BJ (cell line): Measurements from ENCODE around the gene UPK3BL1. TPM values are rescaled to one million over a fixed set of nuclear protein-coding genes. Genes with fewer than 3 reads are reported as not detected.
A peak's percentile ranks its signal among the peaks of the same experiment; 100 is the strongest.
"Not testable (repeated sequence)": the region's sequence is repeated elsewhere in the genome, so short reads cannot be mapped to it uniquely, and the experiment has no call there.

Experiments
- CTCF ChIA-PET: fragments of 350-600 bp; formaldehyde crosslinking; extraction: SDS; loops from one replicate; lab custom pipeline; 2021; ENCODE audit warnings: antibody characterized with exemption, inconsistent platforms; lab: Yijun Ruan, JAX
- POLR2A ChIA-PET: fragments of 300-600 bp; sonication (Branson Sonifier 250); formaldehyde crosslinking; extraction: SDS; loops from one replicate; lab custom pipeline; 2021; ENCODE audit warnings: antibody characterized with exemption; lab: Charles Lee
- DNase-seq: peaks from one replicate; pipeline ENCODE4 v3.0.0-alpha.2; 2011; ENCODE audit warnings: low read depth
- H3K27me3 ChIP-seq: 2 replicates; pipeline ENCODE4 v1.6.0; 2011; ENCODE audit warnings: low read length; ENCODE audit not compliant: control insufficient read depth, insufficient read depth
- H3K36me3 ChIP-seq: 2 replicates; pipeline ENCODE4 v1.5.1; 2011; ENCODE audit warnings: low read length; ENCODE audit not compliant: control insufficient read depth, insufficient read depth
- H3K4me3 ChIP-seq: 2 replicates; pipeline ENCODE4 v1.5.1; 2011; ENCODE audit warnings: low read depth, mild to moderate bottlenecking, control low read depth, low read length
- polyA plus RNA-seq: library from polyadenylated mRNA; depleted of rRNA; stranded (reverse); fragments of >200 nt; gene quantifications from 2 replicates; pipeline ENCODE4 v1.2.3, GENCODE V29; 2011

UPK3BL1 gene
- polyA plus RNA-seq, 1 experiment, result 58.9 TPM

DNA sequence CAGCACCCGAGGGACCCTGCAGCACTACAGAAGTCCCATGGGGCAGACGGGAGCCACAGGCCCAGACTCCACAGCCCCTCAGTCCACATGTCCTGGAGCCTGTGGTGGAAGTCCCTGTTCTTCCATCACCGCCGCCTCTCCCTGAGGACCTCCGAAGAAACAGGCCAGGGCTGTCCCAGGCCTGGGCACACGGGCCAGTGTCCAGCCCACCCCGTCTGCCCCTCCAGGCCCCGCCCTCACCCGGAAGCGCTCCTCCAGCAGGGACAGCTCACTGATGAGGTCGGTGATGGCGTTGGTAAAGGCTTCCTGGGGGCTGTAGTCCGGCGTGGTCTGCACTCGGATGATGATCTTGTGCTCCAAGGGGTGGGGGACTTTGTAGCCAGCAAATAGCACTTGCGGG, 24.3 kb upstream of the UPK3BL1 start:
- DNase-seq, POLR2A ChIA-PET, H3K36me3 ChIP-seq, CTCF ChIA-PET, H3K4me3 ChIP-seq, H3K27me3 ChIP-seq: not testable (repeated sequence)

GRCh38 chr7:102664765-102665164, 22.2 kb upstream of the UPK3BL1 start:
- DNase-seq, H3K4me3 ChIP-seq, H3K36me3 ChIP-seq, H3K27me3 ChIP-seq, CTCF ChIA-PET, POLR2A ChIA-PET: not testable (repeated sequence)

GRCh38 chr7:102649924-102650323, 7.3 kb upstream of the UPK3BL1 start, which contains the start of gene SPDYE2B:
Gene SPDYE2B, plus strand, starts transcription at chr7:102650319. Its CDS starts 2,030 bp downstream, at chr7:102652349.
- H3K36me3 ChIP-seq, CTCF ChIA-PET, POLR2A ChIA-PET, DNase-seq, H3K4me3 ChIP-seq, H3K27me3 ChIP-seq: not testable (repeated sequence)

- H3K36me3 ChIP-seq, H3K27me3 ChIP-seq, DNase-seq, POLR2A ChIA-PET, H3K4me3 ChIP-seq, CTCF ChIA-PET: not testable (repeated sequence)
These were observed 5.2 kb upstream of the UPK3BL1 start for GRCh38 chr7:102647813-102648212.

DNA sequence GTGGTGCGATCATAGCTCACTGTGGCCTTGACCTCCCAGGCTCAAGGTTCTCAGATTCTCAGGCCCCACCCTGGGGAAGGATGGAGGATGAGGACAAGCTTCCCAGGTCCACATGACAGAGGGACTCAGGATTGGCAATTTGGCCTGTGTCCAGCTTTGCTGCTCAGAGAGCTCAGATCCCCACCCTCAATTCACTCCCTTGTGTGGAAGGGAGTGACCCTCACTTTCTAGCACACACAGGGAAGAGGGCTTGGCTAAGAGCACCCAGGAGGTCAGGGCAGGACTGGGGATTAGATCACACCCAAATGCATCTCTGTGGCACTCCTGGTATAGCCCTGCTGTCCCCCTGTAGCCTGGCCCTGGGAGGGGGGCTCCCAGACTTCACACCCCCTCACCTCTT, 813 bp upstream of the UPK3BL1 start:
- H3K36me3 ChIP-seq, POLR2A ChIA-PET, H3K27me3 ChIP-seq, H3K4me3 ChIP-seq, CTCF ChIA-PET, DNase-seq: not testable (repeated sequence)

DNA sequence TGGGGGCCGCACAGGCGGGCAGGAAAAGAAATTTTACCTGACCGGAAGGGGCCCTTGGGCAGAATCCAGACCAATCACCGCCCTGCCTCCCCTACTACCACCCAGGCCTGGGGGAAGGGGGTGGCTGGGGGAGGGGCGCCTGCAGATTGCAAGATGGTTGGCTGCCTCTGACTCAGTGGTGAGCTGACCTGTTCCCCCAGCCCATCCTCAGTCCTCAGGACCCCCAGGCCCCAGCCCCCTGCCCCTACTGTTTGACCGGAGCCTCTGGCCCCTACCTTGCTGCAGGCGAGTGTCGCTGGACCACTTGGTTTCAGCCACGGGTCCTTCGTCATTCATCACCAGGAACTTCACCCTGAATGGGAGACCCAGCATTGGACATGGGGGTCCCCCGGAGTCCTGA, 3.7 kb downstream of the UPK3BL1 start:
- CTCF ChIA-PET, H3K4me3 ChIP-seq, H3K36me3 ChIP-seq: not testable (repeated sequence)

DNA sequence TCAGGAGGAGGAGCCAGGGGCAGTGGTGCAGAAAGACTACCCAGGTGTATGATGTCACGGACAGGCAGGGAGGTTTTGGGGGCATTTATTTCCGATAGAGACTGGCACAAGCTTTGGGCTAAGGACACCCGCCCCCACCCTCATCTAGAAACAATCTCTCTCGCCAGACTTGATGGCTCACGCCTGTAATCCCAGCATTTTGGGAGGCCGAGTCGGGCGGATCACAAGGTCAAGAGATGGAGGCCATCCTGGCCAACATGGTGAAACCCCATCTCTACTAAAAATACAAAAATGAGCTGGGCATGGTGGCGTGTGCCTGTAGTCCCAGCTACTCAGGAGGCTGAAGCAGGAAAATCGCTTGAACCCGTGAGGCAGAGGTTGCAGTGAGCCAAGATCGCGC, 5.6 kb downstream of the UPK3BL1 start:
- CTCF ChIA-PET, H3K27me3 ChIP-seq, H3K36me3 ChIP-seq, DNase-seq, H3K4me3 ChIP-seq, POLR2A ChIA-PET: not testable (repeated sequence)

More for the DNA sequence above, 3.7 kb downstream of the UPK3BL1 start:
- H3K27me3 ChIP-seq, DNase-seq, POLR2A ChIA-PET: not testable (repeated sequence)

GRCh38 chr7:102635354-102635753, 7.2 kb downstream of the UPK3BL1 start:
- H3K4me3 ChIP-seq, CTCF ChIA-PET, DNase-seq, H3K27me3 ChIP-seq, H3K36me3 ChIP-seq, POLR2A ChIA-PET: not testable (repeated sequence)

DNA sequence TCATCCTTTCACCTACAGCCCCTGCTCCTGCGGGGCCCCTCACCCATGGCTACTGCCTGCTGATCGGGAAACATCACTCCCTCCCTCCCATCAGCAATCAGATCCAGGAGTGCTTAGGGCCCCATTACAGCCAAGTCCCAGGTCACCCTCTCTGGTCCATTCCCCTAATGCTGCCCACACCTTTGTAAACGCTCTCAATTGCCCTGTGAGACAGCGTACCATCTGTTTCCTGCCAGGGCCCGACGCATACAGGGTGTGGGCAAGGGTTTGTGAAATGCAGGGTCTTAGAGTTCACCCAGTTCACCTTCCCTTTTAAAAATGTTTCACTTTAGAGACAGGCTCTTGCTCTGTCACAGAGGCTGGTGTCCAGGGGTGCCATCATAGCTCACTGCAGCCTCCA, 8.3 kb downstream of the UPK3BL1 start:
- CTCF ChIA-PET, H3K27me3 ChIP-seq, DNase-seq, H3K4me3 ChIP-seq, POLR2A ChIA-PET, H3K36me3 ChIP-seq: not testable (repeated sequence)

GRCh38 chr7:102630622-102631021, 12.0 kb downstream of the UPK3BL1 start:
- POLR2A ChIA-PET, H3K36me3 ChIP-seq, DNase-seq: not testable (repeated sequence)

GRCh38 chr7:102627271-102627904, 15.2 kb downstream of the UPK3BL1 start:
- CTCF ChIA-PET, H3K27me3 ChIP-seq, H3K4me3 ChIP-seq, POLR2A ChIA-PET, DNase-seq, H3K36me3 ChIP-seq: not testable (repeated sequence)

More at GRCh38 chr7:102630622-102631021, 12.0 kb downstream of the UPK3BL1 start:
- H3K4me3 ChIP-seq, H3K27me3 ChIP-seq, CTCF ChIA-PET: not testable (repeated sequence)

GRCh38 chr7:102618122-102618521, 24.5 kb downstream of the UPK3BL1 start:
- DNase-seq, CTCF ChIA-PET, H3K27me3 ChIP-seq, H3K4me3 ChIP-seq, H3K36me3 ChIP-seq, POLR2A ChIA-PET: not testable (repeated sequence)

DNA sequence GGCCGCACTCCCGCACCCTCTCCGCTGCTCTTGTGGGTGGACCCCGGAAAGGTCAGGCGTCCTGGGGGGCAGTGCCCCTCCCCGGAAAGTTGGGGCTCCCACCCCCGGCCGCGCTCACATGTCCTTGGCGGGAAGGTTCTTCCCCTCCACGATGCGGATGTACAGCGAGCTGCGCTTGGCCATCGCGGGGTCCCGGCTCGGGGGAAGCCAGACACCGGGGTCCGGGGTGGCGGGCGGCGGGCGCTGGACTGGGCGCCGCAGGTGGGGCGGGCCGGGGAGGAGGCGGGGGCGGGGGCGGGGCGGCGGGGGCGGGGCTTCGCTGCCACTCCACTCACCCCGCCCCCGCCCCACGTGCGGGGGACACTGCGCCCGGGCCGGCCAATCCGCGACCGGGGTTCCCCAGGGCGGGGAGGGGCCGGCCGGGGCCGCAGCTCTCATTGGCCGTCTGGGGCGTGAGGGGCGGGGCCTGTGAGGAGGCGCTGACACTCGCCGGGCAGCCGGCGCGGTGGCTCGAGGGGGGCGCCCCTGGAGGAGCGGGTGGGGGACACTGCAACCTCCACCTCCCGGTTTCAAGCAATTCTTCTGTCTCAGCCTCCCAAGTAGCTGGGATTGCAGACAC, 26.0 kb downstream of the UPK3BL1 start, which contains the start of gene RASA4:
Gene RASA4 (minus strand): TSS at position 250 of the 619 bp plus-strand sequence. CDS start 67 bp downstream, at position 183.
- CTCF ChIA-PET, POLR2A ChIA-PET, H3K36me3 ChIP-seq, H3K27me3 ChIP-seq, DNase-seq: not testable (repeated sequence)
- H3K4me3 ChIP-seq, result peak within 1 kb of the TSS; percentile 54
